HG03575 (cell line): Measurements from ENCODE around the gene LPGAT1.

Experiments
- ATAC-seq: cut with Tn5 transposase; IDR thresholded peaks from one replicate; pipeline ENCODE4 v1.9.1; 2021; ENCODE audit not compliant: unreplicated experiment, insufficient number of reproducible peaks, low FRiP score; ENCODE audit errors: extremely low read depth

Gene LPGAT1

DNA sequence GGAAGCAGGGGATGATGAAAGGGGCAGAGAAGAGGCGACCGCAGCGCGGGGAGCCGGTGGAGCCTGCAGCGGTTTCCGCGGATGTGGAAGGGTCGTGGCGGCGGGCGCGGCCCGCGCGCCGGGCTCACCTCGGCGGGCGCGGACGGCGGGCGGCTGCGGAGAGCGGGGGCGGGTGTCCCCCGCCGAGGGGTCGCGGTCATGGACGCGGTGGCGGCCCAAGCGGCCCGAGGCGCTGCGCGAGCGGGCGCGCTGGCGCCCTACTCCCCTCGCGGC is 572 bp downstream of the LPGAT1 start:
- no peak for ATAC-seq

DNA sequence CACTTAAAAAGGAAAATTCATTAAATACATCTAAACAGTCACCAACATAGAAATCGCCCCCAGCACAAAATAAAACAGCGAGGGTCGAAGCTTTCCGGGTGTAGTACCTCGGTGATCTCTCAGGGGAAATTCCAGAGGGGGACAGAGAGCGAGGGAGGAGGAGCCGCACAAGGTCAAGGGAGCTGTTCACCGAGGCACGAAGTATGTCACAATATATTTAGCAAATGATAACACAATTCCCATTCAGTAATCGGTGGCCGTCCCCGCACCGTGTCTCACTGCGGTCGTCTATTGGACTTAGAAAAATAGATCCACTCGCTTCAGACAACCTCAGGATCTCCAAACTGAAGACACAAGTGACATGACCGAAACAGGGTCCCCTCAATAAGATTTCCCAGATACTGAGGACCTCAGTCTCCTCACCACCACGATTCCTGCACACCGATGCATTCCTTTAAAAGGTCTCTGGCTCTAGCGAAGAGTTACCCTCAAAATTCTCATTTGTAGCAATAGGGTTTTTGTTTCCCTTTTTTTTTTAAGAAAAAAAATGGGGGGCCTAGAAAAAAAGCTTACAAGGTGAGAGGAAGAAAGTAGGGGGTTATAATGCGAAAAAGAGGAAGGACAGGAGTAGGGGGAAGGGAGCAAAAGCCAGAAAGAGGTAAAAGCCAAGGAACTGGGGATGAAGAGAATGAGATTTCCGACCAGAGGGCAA is 1.1 kb downstream of the LPGAT1 start:
- ATAC-seq = no peak

DNA sequence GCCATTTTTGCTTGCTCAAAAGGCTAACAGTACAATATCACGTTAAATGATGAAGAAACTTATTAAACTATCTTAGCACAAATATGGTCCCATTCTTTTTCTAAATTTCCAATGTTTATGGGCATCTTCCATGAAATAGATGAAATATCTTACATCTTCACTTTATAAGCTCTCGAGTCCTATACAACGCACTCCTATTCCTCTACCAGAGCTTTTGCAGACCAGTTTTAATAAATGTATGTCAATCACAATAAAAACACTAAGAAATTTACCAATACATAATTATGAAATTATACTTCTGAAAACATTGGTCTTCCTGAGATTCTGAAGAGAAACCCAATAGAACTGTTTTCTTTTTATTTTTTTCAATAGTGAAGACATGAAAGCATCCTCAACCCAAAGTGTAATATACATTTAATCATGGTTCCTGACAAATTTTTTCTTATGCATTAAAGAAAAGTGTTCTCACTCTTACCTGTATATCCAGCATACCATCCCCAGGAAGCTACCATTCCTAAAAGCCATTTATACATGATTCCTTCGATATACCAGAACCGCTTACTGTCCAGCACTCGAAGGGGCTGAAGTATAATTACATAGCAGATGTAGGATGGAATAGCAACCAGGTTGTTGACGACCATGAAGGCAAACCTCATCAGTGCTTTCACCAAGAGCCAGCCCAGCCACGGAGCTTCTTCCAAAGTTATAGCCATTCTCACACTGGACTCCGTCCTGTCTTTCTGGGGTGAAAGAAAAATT is 1.8 kb downstream of the LPGAT1 start:
- ATAC-seq = no peak

DNA sequence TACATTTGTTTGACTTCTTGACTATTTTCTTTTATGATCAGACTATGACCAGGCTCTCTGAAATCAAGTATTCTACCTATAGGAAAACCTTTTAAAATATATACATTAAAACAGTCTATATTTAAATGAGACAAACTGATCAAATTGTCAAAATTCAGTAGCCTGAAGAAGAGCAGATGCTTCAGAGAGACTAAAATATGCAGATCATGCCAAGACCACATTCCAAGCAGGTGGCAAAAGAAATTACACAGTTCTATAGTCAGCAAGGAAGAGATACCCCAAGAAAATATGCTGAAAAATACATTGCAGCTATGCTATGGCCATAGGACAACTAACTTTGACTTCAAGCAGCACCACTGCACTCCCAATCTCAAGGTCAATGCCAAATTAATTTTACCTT is 3.5 kb downstream of the LPGAT1 start:
- ATAC-seq = no peak

DNA sequence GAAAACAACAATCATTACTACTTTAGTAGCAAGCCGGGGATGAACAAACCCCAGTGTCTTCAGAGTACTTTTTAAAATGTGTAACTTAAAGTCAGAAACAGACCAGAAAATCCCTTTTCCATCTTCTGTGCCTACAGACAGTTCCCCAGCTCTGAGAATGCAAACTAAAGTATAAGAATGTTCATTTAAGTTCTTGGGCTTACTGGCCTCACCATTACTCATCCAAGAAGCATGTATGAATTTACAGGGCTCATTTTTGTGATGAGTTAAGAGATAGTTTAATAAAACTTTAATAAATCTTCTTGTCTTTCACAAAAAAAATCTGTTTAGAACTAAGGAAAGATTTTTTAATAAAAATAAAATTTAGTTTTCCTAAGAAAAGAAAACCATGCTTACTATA is 4.6 kb downstream of the LPGAT1 start:
- no peak for ATAC-seq

DNA sequence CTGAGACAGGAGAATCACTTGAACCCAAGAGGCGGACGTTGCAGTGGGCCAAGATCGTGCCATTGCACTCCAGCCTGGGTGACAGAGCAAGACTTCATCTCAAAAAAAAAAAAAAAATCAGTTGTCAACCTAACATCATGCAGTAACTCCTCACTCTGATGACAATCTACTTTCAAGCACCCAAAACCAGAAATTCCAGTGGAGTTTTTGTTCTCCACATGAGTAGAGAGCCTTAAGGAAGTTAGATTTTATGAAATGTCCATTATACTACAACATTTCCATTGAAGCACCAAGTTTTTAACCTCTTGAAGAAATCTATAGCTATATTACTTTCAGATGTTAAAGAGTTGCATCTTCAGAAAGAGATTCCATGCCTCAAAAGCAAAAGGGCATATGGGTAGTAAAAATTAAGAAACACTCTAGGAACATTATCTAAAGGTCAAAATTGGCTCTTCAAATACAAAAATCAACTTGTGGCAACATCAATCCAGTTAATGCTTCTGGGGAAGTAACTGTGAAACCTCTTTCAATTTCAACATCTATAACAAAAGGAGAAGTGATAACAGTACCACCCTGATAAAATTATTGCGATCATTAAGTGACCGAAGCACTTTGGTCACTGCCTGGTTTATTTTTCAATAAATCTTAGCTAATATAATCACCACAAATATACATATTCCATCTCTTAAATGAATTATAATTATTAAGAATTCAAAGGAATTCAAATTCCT is 7.7 kb downstream of the LPGAT1 start:
- no peak for ATAC-seq

DNA sequence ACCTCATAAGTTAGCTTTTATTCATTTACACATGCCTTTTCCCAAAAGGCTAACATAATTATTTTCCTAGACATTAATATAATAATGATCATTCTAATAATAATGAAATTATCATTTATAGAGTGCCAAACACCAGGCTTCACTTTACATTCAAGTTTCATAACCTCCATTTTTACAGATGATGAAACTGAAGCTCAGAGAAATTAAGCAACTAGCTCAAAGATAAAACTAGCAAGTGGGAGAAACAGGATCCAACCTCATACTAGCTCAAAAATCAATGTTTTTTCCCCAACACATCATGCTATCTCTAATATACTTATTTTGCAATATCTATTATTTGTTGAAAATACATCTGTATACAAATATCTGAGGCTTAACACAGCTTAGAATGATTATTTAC is 14.0 kb downstream of the LPGAT1 start:
- no peak for ATAC-seq

DNA sequence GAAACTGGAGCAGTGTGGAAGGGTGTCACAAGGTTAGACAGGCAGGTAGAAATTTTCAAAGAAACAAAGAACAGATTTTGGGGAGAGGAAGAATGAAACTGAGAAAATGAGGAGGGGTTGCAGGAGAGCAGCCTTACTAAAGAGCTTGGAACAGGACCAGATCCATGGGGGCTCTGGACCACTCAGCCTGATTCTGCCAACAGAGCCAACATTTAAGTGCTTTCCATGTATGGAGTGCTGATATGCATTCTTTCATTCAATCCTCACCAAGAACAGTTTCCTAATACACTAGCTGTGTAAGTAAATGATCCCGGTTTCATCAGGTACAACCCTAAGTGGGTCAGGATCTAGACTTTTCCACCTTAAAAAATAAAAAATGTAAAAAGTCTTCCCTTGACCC is 16.2 kb downstream of the LPGAT1 start:
- no peak for ATAC-seq

DNA sequence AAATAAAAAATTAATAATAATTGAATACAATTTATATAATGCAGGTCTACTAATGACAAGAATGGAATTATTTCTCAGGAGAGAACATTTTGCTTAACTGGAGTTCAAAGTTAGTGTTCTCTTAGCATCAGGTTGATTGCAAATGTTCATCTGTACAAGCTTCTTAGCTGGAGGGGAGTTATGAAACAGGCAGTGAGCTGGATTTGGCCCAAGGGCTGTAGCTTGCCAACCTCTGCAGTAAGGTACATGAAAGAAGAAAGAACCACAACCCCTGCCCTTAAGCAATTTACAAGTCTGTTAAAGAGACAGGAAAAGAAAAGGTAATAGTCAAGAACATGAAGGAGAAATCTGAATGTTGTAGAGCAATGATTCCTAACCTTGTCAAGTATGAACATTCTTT is 17.0 kb downstream of the LPGAT1 start:
- ATAC-seq = no peak

DNA sequence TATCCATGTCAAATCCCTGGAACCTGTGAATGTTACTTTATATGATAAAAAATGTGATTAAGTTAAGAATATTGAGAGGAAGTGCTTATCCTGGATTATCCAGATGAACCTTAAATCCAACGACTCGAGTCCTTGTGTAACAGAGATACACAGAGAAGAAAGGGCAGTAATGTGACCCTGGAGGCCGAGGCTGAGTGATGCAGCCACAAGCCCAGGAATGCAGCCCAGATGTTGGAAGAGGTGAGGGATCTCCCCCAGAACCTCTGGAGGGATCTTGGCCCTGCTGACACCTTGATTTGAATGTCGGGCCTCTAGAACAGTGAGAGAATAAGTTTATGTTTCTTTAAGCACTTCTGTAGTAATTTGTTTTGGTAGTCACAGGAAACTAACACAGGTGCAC is 18.0 kb downstream of the LPGAT1 start:
- no peak for ATAC-seq

DNA sequence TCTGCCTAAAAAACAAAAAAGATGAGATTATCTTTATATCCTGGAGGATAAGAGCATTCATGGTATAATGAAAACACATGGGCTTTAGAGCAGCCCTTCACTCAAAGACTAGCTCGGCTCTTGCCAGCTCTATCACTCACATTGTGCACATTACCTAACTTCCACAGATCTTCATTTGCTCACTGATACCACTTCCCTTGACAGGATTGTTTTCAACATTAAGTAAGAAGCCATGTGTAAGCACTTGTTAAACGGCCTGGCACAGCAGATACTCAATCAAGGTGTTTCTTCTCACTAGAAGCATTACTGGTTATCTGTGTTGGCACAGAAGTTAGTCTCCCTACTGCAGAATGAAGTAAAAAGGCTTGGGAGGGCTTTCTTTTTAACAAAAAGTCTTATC is 18.7 kb downstream of the LPGAT1 start:
- ATAC-seq = no peak

DNA sequence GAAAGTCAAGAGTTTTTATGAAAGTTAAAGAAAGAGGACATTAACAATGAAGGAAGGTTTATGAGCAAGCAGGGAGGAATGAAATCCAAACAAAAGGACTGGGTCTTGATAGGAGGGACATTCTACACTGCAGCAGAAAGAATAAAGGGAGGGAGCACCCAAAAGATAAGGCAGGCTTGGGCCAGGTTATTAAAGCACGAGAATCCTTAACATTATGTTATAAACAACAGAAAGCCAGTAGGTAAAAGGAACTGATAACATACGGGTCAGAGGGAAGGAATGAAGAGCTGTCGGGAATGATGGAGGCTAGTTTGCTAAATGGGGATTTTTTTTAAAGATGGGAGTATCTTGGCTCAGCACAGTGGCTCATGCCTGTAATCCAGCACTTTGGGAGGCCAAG is 19.4 kb downstream of the LPGAT1 start:
- ATAC-seq = no peak

DNA sequence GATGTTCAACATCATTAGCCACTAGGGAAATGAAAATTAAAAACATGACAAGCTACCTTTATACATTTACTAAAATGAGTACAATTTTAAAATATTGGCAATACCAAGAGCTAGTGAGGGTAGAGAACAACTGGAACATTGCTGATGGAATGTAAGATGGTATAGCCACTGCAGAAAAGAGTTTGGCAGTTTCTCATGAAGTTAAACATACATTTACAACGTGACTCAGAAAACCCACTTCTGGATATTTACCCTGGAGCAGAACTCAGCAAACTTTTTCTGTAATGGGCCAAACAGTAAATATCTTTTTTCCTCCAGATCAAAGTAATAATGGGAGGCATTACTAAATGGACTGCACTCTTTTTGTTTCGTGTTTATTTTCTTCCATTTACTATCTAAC is 22.1 kb downstream of the LPGAT1 start:
- no peak for ATAC-seq

DNA sequence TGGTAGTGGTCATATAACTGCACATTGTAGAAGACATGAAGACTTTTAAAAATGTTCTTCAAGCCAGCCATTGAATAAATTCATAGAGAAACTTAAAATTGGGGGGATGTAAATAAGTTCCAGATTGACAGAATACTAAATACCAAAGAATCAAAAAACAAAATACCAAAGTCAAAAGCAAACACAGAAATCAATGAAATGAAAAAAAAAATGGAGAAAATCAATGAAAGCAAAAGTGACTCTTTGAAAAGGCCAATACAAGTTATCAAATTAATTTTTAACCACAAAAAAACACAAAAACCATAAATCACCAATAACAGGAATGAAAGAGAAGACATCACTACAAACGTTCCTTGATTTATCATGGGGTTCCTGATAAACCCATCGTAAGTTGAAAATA is 25.6 kb downstream of the LPGAT1 start:
- ATAC-seq = no peak

DNA sequence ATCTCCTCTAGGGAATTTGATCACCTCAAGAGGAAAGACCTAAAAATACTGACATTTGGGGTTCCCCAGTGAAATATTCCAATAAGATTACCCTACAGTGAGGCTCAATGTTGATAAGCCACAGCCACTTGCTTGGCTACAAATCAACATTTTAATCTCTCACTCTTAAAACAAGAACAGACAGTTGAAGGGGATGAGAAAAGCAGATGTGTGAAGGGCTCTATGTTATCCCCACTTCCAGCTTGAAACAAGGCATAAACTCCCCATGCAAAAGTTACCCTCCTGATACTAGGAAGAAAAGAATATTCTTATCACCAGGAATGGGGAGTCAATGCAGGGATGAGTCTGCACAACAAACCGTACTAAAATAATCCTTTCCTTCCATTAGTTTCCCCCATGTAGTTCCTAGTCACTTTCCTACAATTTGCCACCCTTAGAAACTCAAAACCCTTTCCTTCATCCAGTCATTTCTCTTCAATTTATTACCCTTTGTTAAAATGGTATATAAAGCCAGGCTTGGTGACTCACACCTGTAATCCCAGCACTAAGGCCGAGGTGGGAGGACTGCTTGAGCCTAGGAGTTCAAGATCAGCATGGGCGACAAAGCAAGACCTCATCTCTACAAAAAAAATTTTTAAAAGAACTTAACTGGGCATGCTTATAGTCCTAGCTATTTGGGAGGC is 29.5 kb downstream of the LPGAT1 start:
- ATAC-seq = no peak

DNA sequence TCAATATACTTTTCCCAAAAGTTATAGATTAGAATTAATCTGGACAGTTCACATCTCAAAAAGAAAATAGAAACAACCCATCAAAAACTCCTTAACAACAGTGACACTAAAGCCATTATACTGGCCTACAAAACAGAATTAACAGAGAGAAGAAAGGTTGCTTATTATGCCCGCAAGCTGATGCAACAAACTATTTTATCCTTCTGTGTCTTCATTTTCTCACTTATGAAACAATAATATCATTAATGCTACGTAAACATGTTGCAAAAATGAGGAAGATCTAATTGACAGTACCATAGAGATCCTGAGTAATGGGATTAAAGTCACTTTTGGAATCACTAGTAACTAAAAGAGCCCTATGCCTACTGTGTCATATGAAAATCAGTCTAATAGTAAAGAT is 32.6 kb downstream of the LPGAT1 start:
- no peak for ATAC-seq

DNA sequence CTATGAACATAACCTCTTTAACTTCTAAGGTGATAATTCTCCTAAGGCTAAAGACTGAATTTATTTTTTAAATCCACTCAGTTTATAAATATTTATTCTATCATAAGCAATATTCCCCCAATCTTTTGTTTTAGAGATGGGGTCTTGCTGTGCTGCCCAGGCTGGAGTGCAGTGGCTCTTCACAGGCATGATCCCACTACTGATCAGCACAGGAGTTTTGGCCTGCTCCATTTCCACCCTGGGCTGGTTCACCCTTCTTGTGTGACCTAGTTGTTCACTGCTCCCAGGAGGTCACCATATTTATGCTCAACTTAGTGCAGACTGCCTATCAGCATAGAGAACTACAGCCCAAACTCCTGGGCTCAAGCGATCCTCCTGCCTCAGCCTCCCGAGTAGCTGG is 38.6 kb downstream of the LPGAT1 start:
- ATAC-seq = no peak

DNA sequence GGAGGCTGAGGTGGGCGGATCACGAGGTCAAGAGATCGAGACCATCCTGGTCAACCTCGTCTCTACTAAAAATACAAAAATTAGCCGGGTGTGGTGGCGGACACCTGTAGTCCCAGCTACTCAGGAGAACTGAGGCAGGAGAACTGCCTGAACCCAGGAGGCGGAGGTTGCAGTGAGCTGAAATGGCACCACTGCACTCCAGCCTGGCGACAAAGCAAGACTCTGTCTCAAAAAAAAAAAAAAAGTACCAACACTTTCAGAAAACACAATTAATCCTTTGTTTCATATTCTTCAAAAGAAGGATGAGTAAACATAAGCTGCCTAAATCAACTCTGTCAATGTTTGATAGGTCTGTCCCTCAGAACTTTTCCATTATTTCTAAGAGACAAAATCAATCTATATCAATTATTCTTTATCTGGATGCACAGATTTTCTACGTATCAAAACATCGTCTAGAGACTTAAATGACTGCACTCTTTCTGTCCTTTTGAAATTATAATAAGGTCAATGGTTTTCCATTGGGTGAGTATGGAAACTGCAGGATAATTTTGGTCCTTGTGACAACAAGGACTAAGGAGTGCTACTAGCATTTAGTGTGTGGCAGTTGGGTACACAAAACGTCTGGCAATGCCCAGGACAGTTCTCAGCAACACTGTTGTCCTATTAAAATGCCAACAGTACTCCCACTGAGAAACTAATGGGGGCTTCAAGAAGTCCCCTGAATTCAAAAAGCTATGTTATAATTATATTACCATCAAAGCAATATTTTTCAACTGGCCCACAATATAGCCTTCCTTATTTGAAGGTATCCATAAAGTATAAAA is 40.7 kb downstream of the LPGAT1 start:
- no peak for ATAC-seq

DNA sequence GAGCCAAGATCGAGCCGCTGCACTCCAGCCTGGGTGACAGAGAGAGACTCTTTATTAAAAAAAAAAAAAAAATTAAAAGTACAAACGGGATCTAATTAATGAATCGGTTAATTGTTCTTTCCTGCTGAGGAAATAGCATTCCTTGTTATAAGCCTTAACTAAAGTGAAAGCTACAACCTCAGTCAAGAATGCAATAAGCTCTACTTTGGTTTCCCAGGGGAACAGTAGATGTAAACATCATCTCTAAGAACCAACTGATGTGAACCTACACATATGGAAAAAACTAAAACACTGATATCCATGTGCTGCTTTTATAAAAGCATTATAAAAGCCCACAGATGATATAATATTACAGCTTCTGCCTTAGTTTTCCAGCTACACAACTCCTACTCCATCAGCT is 41.9 kb downstream of the LPGAT1 start:
- no peak for ATAC-seq
